CD4-positive, alpha-beta T cell treated with Interleukin-1 beta for 1 hour (primary cell): Measurements from ENCODE around the gene GOLGA2.
"Not testable (repeated sequence)": the region's sequence is repeated elsewhere in the genome, so short reads cannot be mapped to it uniquely, and the experiment has no call there.

ENCODE experiments used
- DNase-seq, 2 donors: peaks; one replicate each; pipeline ENCODE4 v3.0.0-alpha.2; 2020 to 2022

GOLGA2 gene

DNA sequence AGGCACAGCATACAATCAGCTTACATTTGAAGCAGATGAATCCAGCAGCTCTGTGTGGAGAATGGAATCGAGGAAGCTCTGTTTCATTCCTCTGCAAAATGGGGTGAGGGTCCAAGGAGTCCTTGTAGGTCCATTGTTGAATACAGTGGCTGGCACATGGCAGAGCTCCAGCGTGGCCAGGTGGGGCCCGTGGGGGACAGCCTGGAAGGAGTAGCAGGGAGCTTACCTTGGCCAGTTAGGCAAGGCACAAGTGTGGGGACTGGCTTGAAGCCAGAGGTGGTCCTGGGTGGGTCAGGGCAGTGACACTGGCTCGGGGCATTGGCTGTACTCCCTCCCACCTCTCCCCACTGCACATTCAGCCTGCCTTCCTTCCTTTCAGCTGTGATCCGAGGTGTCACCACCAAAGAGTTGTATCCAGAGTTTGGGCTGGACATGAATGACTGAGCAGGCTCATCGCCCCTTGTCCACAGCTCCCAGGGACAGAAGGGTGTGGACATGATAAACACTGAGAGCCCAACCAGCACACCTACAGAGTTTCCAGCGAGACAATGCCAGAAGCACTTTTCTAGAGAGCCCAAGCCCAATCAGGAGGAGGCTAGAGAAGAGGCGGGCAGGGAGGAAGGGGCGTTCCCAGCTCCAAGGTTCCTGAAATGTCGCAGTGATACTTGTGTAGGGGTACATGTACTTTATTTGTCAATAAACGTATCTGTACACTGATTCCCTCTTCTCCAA lies 12.6 kb upstream of the GOLGA2 start:
- no peak for DNase-seq

DNA sequence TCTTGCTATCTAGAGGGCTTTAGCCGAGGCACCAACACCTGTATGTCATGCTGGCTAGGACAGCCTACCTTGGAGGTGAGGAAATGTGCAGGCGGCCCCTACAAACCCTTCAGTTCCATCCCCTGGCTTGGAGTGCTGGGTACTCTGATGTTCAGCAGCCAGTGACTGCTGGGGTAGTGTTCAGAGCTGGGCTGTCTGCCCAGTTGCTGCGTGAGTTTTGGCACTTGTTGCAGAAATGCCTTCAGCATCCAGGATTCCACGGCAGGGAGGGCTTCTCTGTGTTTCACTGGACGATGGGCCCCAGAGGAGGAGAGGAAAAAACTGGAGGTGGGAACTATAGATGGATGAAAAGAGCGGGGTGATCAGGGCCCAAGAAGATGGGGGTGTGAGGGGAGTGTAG lies 10.6 kb upstream of the GOLGA2 start:
- no peak for DNase-seq

DNA sequence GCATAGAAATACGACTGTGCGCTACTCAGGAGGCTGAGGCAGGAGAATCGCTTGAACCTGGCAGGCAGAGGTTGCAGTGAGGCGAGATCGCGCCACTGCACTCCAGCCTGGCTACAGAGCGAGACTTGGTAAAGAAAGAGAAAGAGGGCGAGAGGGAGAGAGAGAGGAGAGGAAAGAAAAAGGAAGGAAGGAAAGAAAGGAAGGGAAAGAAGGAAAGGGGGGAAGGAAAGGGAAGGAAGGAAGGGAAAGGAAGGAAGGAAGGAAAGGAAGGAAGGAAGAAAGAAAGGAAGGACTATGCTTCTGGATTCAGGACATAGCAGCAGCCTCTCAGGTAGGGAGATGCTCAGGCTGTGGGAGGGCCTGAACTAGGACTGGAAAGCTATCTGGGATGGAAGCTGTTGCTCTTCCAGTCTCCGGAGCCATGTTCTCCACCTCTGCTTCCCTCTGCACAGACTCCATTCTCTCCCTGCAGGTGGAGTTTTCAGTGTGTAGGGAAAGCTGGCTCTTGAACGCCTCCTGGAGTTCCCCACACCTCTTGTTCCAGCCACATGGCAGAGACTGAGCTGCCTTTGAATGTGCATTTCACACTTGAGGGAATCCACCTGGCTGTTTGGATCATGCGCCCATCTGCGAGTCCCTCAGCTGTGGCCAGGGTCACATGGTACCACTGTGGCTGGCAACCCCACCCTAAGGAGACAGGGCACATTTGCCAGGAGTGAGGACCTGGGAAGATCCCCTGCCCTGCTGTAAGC lies 9.4 kb upstream of the GOLGA2 start:
- no peak for DNase-seq

DNA sequence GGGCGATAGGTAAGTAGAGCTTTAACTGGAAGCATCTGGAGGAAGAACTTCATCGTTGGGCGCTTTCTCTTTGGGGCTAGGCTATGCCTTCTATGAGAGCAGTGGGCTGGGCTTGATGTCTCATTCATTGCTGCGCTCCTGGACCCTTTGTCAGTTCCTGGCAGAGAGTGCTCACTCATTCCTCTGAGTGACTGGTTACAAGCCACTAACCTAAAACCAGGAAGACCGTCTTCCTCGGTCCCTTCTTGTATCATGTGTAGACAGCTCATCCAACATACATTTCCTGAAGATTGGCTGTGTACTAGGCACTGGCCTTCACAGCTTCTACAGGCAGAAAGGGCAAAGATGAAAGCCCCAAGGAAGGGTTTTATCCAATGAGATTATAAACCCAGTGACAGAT lies 6.7 kb upstream of the GOLGA2 start:
- DNase-seq: no peak

DNA sequence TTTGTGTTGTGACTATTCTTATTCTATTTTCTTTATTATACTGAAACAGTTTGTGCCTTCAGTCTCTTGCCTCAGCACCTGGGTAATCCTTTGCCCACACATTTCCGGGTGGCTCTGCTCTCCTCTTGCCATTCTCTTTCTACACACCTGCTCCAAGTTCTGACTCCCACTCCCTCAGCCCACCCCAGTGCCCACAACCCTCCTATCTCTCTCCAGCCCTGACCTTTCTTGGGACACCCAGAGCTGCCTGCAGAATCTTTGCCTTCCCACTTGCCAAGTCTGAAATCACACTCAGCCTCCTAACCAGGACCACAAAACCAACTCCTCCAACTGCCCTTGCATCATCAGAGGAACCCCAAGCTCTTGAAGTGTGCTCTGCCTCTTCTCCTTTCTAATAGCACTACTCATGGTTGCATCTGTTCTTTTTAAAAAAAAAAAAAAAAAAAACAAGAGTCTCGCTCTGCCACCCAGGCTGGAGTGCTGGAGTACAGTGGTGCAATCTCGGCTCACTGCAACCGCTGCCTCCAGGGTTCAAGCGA lies 4.3 kb upstream of the GOLGA2 start:
- no peak for DNase-seq

DNA sequence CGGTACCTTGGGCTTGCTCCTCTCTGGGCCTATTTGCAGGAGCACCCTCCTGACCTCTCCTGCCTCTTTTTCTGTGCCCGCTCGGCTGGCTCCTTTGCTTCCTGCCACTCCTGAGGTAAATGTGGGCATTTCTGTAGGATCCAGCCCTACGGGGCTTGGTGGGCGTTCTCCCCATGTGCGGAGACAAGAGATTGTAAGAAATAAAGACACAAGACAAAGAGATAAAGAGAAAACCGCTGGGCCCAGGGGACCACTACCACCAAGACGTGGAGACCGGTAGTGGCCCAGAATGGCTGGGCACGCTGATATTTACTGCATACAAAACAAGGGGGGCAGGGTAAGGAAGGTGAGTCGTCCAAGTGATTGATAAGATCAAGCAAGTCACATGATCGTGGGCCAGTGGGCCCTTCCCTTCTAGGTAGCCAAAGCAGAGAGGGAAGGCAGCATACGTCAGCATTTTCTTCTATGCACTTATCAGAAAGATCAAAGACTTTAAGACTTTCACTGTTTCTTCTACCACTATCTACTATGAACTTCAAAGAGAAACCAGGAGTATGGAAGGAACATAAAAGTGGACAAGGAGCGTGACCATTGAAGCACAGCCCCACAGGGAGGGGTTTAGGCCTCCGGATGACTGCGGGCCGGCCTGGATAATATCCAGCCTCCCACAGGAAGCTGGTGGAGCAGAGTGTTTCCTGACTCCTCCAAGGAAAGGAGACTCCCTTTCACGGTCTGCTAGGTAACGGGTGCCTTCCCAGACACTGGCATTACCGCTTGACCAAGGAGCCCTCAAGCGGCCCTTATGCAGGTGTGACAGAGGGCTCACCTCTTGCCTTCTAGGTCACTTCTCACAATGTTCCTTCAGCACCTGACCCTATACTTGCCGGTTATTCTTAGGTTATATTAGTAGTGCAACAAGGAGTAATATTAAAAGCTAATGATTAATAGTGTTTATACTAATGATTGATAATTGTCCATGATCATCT lies 3.6 kb upstream of the GOLGA2 start:
- not testable (repeated sequence) for DNase-seq

DNA sequence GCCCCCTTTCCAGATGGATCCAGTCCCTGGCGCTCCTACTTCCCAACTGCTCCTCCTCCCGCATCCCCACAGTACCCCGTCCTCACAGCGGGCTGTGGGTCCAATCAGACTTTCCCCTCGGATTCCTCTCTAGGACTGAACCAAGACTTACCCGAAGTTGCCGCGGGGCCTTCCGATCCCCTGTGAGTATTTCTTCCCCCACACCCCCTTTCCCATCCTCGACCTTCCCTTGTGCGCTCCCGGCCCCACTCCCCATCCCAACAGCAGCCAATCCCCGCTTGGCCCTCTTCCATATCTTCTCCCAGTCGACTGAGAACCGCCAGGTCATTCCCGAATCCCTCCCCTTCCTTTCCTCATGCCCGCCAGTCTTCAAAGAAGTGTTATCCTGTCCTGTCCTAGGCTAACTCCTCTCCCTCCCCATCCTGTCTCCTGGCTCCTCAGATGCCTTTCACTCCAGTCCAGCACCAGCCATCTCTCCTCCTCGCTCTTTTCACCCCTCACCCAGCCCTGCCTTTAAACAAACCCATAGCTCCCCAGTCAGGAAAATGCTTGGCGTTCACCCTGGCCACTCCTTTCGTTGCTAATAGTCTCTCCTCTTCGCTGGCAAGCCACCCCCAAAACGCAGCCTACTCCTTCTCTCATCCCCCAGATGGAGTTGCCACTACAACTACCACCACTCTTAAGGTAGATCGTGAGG lies 915 bp upstream of the GOLGA2 start:
- no peak for DNase-seq

DNA sequence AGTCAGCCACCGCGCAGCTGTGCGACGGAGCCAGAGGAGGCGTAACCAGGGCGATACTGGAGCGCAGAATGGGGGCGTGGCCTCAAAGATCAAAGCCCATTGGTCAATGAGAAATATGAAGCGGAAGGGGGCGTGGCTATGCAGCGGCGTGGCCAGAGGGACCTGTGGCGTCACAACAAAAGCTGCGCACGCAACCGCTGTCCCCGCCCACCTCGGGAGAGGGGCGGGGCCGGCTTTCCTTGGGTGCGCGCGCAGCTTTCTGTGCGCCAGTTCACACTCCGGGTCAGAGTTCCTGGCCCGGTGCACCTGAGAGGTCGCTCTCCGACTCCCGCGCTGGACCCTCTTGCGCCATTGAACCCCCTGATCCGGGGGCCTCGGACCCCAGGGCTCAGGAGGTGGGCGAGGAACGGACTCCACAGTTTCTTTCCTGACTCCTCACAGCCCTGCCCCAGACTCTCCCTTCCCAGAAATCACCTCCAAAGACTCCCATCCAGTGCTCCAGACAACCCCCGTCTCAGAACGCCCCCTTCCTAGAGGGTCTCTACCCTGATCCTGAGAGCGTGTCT lies 284 bp upstream of the GOLGA2 start, which contains the start of gene SWI5:
TSS of gene SWI5 (plus strand) at position 269 of the 566 bp plus-strand sequence.
- DNase-seq: peak; percentile 99 to 100

DNA sequence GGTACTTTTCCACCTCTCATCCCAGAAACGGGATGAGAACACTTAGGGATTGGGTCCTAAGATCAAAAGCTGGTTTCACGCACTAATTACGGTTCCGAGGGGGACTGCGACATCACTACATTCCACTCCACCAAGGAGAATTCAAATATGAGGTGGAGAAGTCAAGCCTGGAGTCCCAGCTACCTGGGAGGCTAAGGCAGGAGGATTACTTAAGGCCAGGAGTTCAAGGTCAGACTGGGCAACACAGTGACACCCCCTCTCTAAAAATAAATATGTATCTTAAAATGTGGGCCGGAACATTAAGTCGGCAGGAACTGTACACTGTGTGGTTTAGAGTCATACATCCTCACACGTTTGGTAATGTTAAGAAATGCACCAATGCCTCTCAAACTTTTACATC lies 1.6 kb downstream of the GOLGA2 start:
- no peak for DNase-seq

DNA sequence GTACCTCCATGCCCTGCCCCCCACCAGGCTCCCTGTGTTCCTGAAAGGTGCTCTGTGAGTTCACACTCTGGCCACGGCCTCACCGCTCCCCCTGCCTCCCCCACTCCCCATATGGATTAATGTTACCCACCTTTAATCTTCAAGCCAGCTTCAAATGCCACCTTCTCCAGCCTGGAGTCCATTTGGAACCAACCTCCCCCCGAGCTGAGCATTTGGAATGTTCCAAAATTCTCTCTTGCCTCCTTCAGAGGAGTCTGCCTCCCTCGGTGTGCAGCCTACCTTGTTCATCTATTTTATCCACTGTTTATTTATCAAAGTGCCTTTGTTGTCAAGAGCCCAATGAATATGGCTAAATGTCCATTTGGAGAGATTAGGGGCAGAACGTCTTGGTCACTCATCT lies 4.3 kb downstream of the GOLGA2 start:
- no peak for DNase-seq

DNA sequence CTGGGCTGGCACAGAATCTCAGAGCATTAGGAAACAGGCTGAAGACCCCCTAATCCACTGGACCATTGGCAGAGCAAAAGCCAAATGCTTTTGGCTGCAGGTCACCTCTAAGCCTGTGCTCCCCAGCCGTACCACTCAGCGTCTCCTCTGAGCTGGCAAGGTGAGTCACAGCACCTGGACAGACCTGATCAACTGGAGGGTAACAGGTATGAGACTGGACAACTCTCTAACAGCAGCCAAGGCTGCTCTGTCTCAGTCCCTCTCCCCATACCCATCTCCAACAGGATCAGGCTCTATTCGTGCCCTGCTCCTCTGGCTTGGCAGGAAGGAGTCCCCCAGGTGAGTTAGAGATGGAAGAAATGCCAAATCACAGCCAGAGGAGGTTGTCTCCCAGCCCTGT lies 4.7 kb downstream of the GOLGA2 start:
- DNase-seq: no peak

DNA sequence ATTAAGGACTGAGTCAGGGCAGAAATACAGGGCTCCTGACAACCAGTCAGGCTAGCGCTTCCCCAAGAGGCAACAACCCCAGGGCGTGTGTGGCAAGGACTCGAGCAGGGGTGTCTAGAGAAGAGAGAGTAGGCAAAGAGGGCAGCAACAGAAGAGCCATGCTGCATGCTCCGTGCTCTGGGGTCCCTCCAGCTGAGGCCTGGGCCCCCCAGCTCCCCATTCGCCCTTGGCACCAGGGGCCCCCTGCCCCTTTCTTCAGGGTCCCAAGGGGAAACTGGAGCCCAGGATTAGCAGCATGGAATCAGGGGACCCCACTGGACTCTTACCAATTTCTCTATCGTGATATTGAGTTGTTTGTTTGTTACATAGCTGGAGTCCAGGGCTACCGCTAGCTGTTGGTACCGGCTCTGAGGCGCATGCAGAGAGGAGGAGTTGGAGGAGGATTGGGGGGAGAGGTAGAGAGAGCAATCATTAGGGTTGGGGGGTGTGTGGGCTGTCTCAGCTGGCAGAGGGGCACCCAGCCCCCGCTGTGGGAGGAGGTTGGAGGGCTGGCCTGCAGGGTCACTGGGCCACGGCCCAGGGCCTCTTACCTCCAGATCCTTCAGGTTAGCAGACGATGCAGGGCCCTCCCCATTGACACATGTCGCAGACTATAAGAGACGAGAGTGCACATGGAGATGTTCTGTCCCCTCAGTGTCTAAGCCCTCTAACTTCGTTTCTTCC lies 8.8 kb downstream of the GOLGA2 start:
- DNase-seq: no peak

DNA sequence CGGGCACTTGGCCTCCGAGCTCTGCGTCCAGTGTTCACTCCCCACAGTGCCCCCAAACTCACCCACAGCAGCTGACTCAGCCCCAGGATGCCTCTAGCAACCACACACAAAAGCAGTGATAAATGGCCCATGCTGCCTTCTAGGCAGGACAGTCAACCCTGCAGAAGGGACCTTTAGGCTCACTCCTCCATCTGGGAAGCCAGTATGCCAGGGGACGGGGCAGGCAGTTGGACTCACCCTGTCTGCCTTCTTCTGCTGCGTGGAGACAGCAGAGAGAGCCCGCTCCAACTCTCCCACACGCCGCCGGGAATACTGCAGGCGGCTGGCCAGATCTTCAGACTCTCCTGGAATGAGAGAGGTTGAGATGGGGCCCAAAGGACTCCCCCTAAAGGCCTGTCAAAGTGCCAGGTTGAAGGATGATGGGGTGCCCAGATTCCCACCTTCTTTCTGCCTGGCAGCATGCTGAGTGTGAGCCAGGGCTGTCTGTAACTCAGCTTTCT lies 10.4 kb downstream of the GOLGA2 start:
- no peak for DNase-seq

DNA sequence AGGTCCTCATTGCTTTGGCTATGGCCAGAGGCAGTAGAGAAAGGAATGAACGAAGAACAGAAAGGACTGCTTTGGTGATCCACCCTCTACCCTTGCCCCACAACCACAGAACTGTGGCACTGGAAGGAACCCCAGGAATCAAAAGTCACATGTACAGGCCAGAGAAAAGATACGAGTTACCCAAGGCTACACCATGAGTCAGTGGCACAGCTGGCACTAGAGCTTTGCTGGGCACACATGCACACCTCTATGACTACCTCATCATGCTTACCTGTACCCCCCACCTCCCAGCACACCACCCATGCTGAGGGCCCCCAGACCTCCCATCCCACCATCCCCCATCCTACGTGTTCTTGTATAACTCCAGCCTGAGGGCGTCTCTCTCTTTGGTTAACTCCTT lies 13.1 kb downstream of the GOLGA2 start:
- DNase-seq: no peak

DNA sequence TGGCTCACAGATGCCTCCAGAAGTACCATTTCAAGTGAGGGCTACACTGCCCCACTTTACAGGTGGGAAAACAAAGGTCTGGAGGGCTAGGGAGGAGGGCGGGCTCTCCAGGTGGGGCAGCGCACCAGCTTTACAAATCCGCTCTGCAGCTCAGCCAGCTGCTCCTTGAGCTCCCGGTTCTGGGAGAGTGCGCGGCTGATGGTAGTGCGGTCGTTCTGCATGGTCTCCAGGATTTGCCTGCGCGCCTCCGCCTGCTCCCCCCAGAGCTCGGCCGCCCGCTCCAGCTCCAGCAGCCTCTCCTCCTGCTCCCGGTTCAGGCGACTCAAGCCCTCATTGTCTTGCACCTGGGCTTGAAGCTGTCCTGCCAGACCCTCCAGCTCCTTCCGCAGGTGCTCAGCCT lies 15.5 kb downstream of the GOLGA2 start:
- DNase-seq: no peak

DNA sequence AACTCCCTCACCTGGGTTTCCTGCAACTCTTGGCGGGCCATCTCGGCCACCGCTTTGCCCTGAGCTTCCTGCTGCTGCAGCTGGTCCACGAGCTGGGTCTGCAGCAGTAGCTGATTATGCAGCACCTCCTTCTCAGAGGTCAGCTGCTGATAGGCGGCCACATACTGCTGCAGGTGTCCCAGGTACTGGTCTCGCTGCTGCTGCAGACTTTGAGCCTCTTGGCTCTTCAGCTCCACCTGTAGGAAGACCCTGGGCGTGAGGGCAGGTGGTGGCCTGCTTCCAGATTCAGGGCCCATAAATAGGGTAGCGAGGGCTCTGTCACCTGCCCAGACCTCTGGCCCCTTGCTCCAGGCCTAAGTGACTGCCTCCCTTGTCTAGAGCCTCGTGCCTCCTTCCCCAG lies 16.7 kb downstream of the GOLGA2 start:
- DNase-seq: no peak

DNA sequence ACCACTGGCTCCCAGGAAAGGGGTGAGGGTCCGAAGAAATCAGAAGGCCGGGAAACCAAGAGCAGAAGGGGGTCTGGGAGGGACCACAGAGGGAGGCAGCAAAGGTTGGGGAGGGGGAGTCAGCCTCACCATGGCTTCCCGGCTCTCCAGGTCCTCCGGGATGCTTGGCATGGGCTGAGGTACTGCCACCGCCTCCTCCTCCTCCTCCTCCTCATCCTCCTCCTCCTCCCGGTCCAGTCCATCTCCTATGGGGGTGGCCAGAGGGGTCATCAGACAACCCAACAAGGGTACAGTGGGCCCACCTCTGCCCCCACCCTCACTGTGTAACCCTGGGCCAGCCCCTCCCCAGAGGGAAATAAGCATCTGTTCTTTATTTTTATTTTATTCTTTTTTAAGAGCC lies 17.5 kb downstream of the GOLGA2 start:
- DNase-seq: no peak

DNA sequence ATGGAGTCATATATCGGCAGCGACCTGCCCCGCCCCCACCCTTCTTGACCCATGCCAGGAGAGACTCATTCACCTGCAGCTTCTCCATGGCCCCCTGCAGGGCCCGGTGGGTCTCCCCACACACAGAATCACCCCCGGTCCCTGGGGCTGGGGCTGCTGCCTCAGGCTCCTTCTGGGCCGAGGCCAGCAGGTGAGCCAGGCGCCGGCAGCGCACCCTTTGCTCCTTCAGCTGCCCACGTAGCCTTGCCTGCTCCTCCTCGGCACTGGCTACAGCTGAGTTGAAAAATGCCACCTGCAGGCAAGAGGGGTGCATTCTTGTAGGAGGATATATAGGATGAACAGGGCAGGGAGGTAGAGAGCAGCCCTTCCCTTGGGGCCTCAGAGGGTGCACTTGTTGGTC lies 17.9 kb downstream of the GOLGA2 start:
- no peak for DNase-seq

DNA sequence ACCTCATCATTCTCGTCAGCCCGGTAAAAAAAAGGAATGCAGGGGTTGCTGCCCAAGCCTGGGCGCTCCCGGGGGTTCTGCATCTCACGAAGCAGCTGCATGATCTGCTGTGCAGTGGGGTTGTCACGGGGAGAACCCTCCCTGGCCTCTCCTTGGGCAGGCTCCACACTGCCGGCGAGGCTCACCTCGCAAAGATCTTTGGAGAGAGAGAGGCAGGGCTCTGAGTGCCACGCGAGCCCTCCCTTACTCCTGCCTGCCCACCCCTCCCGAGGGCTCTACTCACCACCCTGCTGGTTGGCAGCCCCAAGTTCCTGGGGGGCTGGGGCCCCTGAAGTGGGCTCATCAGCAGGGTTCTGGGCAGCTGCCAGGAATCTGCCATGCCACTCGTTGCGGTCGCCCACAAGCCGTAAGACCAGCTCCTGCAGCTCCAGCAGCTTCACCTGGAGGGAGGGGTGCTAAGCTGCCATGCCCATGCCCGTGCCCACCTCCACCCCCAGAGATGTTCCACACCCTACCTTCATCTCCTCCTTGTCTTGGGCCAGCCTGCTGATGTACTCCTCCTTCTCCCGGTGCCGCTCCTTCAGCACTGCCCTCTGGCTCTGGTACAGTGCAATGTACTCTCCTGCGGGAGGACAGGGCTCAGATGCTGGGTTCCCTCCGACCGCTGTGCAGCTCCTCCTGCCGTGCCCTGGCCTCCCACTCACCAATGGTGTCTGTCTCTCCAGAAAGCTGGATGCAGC lies 18.6 kb downstream of the GOLGA2 start:
- no peak for DNase-seq
